ENCODE measurements around the gene VPS35. TPM values are rescaled to one million over a fixed set of nuclear protein-coding genes. Genes with fewer than 3 reads are reported as not detected.

Gene VPS35
- total RNA-seq, 1 experiment from 2014 or later, result 86.8 TPM

- Histone ChIP-seq H3K4me1 (ENCODE audit: control insufficient read depth, insufficient read depth, low read length) (no peaks in the 10 kb centered on the region), H3K27me3 (ENCODE audit: control insufficient read depth, insufficient read depth, low read length) (no peaks in the 10 kb centered on the region), H3K36me3 (ENCODE audit: control insufficient read depth, insufficient read depth, low read length) (no peaks in the 10 kb centered on the region), H3K4me3 (ENCODE audit: low read depth in 2 of 2, low read length in 2 of 2) (no peak overlapping the region), H3K9me3 (ENCODE audit: control insufficient read depth, insufficient read depth, low read depth, low read length) (no peaks in the 10 kb centered on the region; the same call in 1 of the 2 replicates), H3K27ac (ENCODE audit: low read length) (no peak overlapping the region)
- ChIA-PET POLR2A (no interaction called here), CTCF (no interaction called here)
- intact Hi-C loops (cut with micrococcal nuclease; ENCODE audit: unreplicated experiment) (no loop called here), in situ Hi-C loops (cut with HindIII; ENCODE audit: low pct_unique_long_range_greater_than_20kb, low sequenced_read_pairs) (no loop called here)
- TF ChIP-seq REST (IDR thresholded peaks at IDR 0.05; ENCODE audit: insufficient read depth in 1 of 2, low read depth in 2 of 2, low read length in 1 of 2), result no peak
- no peak for TF ChIP-seq TCF7L2 (IDR thresholded peaks at IDR 0.05; ENCODE audit: low read depth, low read length)
- no peak for TF ChIP-seq SIN3A (IDR thresholded peaks at IDR 0.05; ENCODE audit: borderline replicate concordance, insufficient read depth, low read depth, low read length)
- no peak for TF ChIP-seq POLR2AphosphoS5 (IDR thresholded peaks at IDR 0.05; ENCODE audit: low read depth, low read length)
- no peak for TF ChIP-seq CTCF (IDR thresholded peaks at IDR 0.05)
- no peak for ATAC-seq
- BruUV-seq (replicated peaks), result no TSS peak
- DNase-seq (ENCODE audit: low read depth, low spot score), result no peak
Observed at GRCh38 chr16:46720619-46721018, 31.6 kb upstream of the VPS35 start.

GRCh38 chr16:46719528-46719927 lies 30.6 kb upstream of the VPS35 start:
- H3K27ac ChIP-seq (ENCODE audit: low read length), result no peak overlapping the region
- DNase-seq (ENCODE audit: low read depth, low spot score), result no peak
- H3K4me1 ChIP-seq (ENCODE audit: control insufficient read depth, insufficient read depth, low read length), result no peaks in the 10 kb centered on the region
- ATAC-seq, result no peak
- no peaks in the 10 kb centered on the region for H3K27me3 ChIP-seq (ENCODE audit: control insufficient read depth, insufficient read depth, low read length)
- no TSS peak for BruUV-seq (replicated peaks)
- in situ Hi-C loops (cut with HindIII; ENCODE audit: low pct_unique_long_range_greater_than_20kb, low sequenced_read_pairs), result no loop called here
- intact Hi-C loops (cut with micrococcal nuclease; ENCODE audit: unreplicated experiment), result no loop called here
- no peak overlapping the region for H3K4me3 ChIP-seq (ENCODE audit: low read depth in 2 of 2, low read length in 2 of 2)
- H3K9me3 ChIP-seq (ENCODE audit: control insufficient read depth, insufficient read depth, low read depth, low read length), result no peaks in the 10 kb centered on the region; the same call in 1 of the 2 replicates
- TF ChIP-seq SIN3A (IDR thresholded peaks at IDR 0.05; ENCODE audit: borderline replicate concordance, insufficient read depth, low read depth, low read length) (no peak), TCF7L2 (IDR thresholded peaks at IDR 0.05; ENCODE audit: low read depth, low read length) (no peak), POLR2AphosphoS5 (IDR thresholded peaks at IDR 0.05; ENCODE audit: low read depth, low read length) (no peak), CTCF (IDR thresholded peaks at IDR 0.05) (no peak), REST (IDR thresholded peaks at IDR 0.05; ENCODE audit: insufficient read depth in 1 of 2, low read depth in 2 of 2, low read length in 1 of 2) (no peak)
- H3K36me3 ChIP-seq (ENCODE audit: control insufficient read depth, insufficient read depth, low read length), result no peaks in the 10 kb centered on the region
- POLR2A ChIA-PET, result no interaction called here
- CTCF ChIA-PET, result no interaction called here

Data from Panc1 (cell line).